ENCODE data around the gene NXPE3.

- no peak for TF ChIP-seq CTCF (IDR thresholded peaks at IDR 0.05; ENCODE audit: insufficient read depth, low read length, poor library complexity, severe bottlenecking)
- TF ChIP-seq EZH2phosphoT487 (conservative IDR thresholded peaks at IDR 0.05; ENCODE audit: low read length) = no peak
Observed at GRCh38 chr3:101801174-101801573, 22.2 kb downstream of the NXPE3 start.
